ENCODE measurements around the gene SASS6. TPM values are rescaled to one million over a fixed set of nuclear protein-coding genes. Genes with fewer than 3 reads are reported as not detected.

Gene SASS6
- total RNA-seq, 4 donors from 2014 or later: 1.9 to 6.8 (median 3.8) TPM

- WGBS, 2 donors: 4 to 6% methylated on average over 2 of the region's 2 CpGs
- DNase-seq: no peak
Observed at GRCh38 chr1:100039591-100039990, 93.1 kb downstream of the SASS6 start.

DNA sequence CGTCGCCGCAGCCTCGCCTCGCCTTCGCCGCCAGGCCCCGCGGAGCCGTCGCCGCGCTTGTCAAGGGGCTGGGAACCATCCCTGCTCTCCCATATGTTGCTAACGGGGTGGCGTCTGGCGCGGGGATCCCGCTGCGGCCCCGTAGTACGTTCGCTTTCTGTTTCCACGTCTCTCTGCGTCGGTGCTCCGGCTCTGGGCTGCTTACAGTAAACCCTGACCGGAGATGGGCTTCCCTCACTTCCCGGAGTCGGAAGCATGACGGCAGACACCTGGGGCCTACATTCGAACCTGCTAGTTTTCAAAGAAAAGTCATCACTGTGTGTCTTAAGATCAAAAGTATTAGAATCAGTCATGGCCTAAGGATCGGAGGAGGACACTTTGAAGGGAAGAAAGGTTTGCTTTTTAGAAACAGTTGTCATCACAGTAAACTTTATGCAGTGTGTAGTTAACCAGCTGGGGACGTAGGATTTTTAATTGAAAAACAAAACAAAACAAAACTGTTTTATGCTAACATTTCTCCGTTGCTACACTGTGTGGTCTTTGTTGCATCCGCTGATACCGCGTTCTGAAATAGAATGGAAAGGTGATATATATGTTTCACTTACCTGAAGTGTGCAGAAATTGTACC lies 94.0 kb downstream of the SASS6 start:
- peak overlapping the region; percentile 91 to 100 (median 97) for H3K27ac ChIP-seq
- no peaks in the 10 kb centered on the region for H3K36me3 ChIP-seq
- WGBS, 2 donors: 0% methylated on average over 8 to 23 of the region's 37 CpGs
- no peaks in the 10 kb centered on the region for H3K27me3 ChIP-seq
- H3K4me1 ChIP-seq: peaks cover 0 to 70% (median 31%) of the 10 kb centered on the region in 3 donors
- peak overlapping the region; percentile 60 to 93 (median 86) for H3K4me3 ChIP-seq
- peak in 2 of 4 donors; percentile 14 to 41 for TF ChIP-seq POLR2A (IDR thresholded peaks at IDR 0.05)
- TF ChIP-seq, protein P1, sequence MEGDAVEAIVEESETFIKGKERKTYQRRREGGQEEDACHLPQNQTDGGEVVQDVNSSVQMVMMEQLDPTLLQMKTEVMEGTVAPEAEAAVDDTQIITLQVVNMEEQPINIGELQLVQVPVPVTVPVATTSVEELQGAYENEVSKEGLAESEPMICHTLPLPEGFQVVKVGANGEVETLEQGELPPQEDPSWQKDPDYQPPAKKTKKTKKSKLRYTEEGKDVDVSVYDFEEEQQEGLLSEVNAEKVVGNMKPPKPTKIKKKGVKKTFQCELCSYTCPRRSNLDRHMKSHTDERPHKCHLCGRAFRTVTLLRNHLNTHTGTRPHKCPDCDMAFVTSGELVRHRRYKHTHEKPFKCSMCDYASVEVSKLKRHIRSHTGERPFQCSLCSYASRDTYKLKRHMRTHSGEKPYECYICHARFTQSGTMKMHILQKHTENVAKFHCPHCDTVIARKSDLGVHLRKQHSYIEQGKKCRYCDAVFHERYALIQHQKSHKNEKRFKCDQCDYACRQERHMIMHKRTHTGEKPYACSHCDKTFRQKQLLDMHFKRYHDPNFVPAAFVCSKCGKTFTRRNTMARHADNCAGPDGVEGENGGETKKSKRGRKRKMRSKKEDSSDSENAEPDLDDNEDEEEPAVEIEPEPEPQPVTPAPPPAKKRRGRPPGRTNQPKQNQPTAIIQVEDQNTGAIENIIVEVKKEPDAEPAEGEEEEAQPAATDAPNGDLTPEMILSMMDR (IDR thresholded peaks at IDR 0.05): peak in 1 of 6 experiments; percentile 10
- H3K9me3 ChIP-seq: no peaks in the 10 kb centered on the region
- intact Hi-C loops (cut with DNase I): no loop called here
- peak; percentile 5 for DNase-seq

More at GRCh38 chr1:100039591-100039990, 93.1 kb downstream of the SASS6 start:
- H3K4me3 ChIP-seq: peak overlapping the region; percentile 60 to 93 (median 86)
- intact Hi-C loops (cut with DNase I): no loop called here
- no peaks in the 10 kb centered on the region for H3K9me3 ChIP-seq
- no peak for TF ChIP-seq POLR2A (IDR thresholded peaks at IDR 0.05)
- TF ChIP-seq, protein P1 (IDR thresholded peaks at IDR 0.05): no peak
- H3K27ac ChIP-seq: peak overlapping the region in 3 of 4 donors; percentile 91 to 100 (median 95)
- H3K36me3 ChIP-seq: no peaks in the 10 kb centered on the region
- no peaks in the 10 kb centered on the region for H3K27me3 ChIP-seq
- peaks cover 0 to 70% (median 31%) of the 10 kb centered on the region in 3 donors for H3K4me1 ChIP-seq

DNA sequence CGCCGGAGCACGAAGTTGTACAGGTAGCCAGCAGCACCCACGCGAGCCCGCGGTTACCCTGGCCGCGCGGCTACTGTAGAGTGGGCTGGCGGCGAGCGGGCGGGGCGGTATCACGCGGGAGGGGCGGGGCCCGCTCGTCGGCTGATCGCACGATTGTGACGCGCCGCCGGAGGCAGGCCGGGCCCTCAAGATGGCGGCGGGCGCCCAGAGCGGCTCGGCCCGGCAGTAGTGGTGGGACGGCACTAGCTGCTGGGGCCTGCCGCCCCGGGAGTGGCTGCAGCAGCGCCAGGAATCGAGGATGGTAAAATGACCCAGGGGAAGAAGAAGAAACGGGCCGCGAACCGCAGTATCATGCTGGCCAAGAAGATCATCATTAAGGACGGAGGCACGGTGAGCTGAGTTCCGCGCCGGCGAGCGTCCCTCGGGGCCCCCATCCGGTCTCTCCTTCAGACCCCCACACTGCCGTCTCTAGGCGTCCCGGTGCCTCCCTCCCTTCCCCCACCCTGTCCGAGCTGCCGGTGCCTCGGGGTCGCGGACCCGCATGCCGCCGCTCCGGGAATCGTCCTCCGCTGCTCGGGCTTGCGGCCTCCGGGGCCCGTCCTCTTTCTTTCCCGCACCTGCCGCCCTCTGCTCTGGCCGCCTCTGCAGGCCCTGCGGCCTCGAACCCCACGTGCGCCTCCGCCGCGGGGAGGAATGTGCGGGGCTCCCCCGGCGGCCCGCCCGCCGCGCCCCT lies 94.6 kb downstream of the SASS6 start:
- WGBS, 2 donors: 0% methylated on average over 7 to 43 of the region's 87 CpGs

DNA sequence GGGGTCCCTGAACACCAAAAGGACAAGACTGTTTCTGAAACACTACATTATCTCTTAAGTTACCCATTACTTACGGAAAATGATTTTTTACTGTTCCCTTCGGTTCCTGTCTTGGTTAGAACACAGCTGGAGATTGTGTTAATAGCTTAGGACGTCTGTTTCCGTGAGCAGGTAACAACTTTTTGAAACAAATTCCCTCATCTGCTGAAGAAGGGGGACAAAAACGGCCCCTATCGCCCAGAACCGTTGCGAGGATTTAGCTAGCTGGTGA lies 95.1 kb downstream of the SASS6 start:
- intact Hi-C loops (cut with DNase I): no loop called here
- 0 to 7% methylated on average over 4 to 8 of the region's 8 CpGs for WGBS, 2 donors

More for the DNA sequence above, 94.6 kb downstream of the SASS6 start:
- no peaks in the 10 kb centered on the region for H3K9me3 ChIP-seq
- intact Hi-C loops (cut with DNase I): no loop called here
- DNase-seq: peak; percentile 30
- H3K27ac ChIP-seq: peak overlapping the region; percentile 91 to 100 (median 97)
- no peaks in the 10 kb centered on the region for H3K27me3 ChIP-seq
- H3K36me3 ChIP-seq: no peaks in the 10 kb centered on the region
- H3K4me3 ChIP-seq: peak overlapping the region; percentile 60 to 93 (median 86)
- TF ChIP-seq POLR2A (IDR thresholded peaks at IDR 0.05): peak in 3 of 4 donors; percentile 70 to 98 (median 88)
- TF ChIP-seq, protein P1 (IDR thresholded peaks at IDR 0.05): no peak
- H3K4me1 ChIP-seq: peaks cover 0 to 64% (median 31%) of the 10 kb centered on the region in 3 donors

More for the DNA sequence above, 95.1 kb downstream of the SASS6 start:
- H3K4me3 ChIP-seq: peak overlapping the region; percentile 60 to 93 (median 86)
- TF ChIP-seq POLR2A (IDR thresholded peaks at IDR 0.05): no peak
- TF ChIP-seq, protein P1 (IDR thresholded peaks at IDR 0.05): no peak
- no peak for DNase-seq
- H3K36me3 ChIP-seq: no peaks in the 10 kb centered on the region
- no peaks in the 10 kb centered on the region for H3K9me3 ChIP-seq
- H3K27ac ChIP-seq: peak overlapping the region; percentile 91 to 100 (median 97)
- peaks cover 0 to 58% (median 28%) of the 10 kb centered on the region in 3 donors for H3K4me1 ChIP-seq
- H3K27me3 ChIP-seq: no peaks in the 10 kb centered on the region
